Activated CD4-positive, alpha-beta T cell treated with anti-CD3 and anti-CD28 coated beads for 1 hour (primary cell): Measurements from ENCODE around the gene FST.

Experiments used
- DNase-seq: peaks from one replicate; pipeline ENCODE4 v3.0.0-alpha.2; 2020

Gene FST

DNA sequence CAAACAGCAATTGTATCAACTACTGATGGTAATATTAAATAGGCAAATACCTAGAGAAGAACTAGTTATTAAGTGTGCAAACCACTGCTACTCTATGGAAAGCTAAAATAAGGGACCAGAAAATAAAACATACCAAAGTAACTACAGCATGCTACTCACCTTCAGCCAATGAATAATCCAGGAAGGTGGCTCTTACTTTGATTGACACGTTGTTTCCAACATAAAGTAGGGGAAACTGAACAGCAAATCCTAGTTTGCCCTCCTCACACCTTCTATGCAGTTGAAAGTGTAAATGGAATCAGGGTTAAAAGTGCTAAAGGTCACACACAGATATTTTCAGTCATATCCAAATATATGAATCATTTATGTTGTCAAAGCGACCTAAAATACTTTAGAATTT lies 5.1 kb upstream of the FST start:
- no peak for DNase-seq

DNA sequence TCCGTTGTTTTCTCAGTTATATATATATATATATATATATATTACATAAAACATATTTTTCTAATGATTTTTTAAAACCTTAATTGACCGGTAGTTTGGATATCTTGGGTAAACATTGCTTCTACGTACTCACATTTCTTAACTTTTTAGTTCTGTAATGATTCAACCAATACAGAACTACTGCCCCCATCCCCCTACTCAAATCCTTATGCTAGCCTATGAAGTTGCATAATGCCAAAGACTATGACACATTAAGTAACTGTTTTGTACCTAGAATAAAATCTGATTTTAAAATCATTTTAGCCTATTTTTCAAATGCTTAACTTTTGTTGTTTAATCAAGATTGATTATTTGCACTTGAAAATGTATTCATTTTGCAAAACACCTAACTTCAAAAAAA lies 4.4 kb upstream of the FST start:
- DNase-seq = no peak

DNA sequence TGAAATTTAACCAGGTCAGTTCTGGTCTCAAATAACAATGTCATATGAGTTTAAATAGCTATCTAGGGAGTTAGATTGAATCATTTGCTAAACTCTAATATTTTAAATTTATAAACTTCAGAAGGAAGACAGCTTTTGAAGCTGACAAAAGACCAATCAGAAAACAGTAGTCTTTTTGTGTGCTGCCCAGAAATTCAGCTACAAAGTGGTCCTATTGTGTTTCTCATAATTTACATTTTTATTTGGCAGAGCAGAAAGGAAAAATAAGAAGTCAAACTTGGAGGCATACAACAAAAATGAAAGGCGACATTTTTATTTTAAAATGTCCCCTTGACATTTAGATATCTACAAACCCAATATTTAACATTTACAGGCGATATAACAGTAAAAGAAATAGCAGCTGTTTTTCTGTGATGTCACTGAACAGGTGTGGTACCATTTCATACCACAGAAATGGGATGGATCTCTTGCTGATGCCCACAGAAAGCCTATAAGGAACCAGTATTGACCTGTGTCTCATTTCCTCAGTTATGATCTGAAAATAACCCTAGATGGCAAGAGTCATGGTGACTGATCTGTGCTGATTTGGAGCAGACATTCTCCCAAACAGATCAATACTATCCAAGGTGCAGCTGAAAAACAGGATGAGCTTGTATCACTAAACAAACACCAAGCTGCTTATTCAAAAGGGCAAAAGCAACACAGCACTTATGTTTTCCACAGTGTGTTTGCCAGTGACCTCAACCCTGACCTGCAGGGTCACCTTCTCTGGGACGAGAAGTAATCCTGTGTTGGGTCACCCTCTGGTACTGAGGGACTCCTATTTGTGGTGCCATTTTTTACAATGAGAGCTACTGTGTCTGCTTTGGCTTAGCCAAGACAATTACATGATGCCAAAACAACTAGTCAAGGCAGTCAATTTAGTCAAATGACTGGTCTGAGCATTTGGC lies 3.6 kb upstream of the FST start:
- no peak for DNase-seq

DNA sequence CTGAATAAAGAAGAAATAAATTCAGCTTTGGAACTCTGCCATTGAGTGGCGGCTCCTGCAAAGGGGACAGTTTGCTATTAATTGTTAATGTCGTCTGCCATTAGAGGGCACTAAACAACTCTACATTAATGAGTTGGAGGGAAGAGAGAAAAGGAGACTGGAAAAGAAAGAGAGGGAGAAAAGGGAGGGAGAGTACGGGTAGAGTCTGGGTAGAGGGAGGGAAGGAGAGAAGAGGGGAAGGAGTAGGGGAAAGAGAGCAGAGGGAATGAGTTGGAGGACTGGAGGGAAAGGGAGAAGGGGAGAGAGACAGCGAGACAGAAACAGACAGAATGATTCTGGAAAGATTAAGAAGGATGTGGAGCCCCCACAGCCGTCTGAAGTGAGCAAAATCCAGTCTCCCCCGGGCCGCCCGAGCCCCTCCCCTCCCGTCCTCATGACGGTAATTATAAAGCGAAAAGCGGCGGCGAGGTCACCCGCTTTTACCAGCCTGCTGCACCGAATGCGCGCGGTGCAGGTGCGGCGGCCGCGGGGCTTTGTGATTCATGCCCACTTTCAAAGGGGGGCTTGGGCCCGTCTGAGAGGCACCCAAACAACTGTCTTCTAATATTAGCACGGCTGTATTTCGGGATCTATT lies 1.9 kb upstream of the FST start:
- no peak for DNase-seq

DNA sequence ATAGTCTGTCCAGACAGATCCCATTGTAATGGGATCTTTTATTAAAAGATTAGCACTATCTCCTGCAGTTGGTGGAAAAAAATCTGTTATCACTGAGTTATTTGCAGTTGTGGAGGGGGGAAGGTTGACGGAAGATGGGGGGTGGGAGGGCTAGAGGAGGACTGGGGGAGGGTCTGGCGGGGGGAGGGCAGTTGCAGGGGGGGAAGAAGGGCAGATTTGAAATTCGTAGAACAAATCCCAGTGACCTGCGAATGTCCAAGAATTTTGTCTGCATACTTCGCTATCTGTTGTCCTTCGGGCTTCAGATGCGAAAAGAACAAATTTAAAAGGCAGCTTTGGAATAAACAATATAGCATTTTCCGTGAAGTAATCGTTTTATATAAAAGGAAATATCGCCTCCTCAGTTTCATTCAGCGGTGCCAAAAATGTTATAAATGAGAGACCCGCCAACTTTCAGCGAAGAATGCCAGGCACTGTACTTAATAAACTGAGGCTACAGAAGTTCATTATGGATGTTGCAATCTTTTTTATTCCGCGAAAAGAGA lies 1.3 kb upstream of the FST start:
- DNase-seq = no peak

DNA sequence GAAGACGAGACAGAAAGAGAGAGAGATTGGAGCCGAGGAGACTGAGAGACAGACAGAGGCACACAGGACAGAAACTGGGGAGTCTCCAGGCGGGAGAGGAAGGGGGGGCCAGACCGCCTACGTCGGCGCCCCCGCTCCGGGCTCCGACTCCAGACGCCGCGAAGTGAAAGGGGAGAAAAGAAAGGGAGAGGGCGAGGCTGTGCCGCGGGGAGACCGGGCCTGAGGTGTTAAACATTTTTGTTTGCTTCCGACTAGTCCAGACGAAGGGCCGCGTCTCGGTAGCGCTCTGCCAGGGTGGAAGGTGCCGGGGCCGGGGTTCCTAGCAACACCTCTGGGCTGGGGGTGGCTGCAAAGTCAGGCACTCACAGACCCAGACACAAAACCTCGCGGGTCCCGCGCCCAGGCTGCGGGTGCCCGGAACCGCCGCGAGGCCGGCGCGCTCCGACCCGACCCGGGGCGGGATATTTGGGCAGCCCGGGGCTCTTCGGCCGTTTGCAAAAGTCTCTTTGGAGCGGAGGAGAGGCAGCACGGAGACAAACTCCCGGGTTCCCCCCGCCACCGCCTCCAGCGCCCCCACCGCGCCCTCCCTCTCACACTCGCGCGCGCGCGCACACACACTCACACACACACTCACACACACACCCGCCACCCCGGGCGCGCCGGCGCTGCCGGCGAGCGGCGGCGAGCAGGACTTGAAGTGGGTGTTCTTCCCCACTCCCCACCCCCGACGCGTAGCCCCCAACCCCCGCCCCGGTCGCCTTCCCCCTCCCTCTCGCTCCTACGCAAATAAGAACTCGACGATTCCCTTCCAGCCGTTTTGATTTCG lies 626 bp upstream of the FST start:
- DNase-seq = no peak

DNA sequence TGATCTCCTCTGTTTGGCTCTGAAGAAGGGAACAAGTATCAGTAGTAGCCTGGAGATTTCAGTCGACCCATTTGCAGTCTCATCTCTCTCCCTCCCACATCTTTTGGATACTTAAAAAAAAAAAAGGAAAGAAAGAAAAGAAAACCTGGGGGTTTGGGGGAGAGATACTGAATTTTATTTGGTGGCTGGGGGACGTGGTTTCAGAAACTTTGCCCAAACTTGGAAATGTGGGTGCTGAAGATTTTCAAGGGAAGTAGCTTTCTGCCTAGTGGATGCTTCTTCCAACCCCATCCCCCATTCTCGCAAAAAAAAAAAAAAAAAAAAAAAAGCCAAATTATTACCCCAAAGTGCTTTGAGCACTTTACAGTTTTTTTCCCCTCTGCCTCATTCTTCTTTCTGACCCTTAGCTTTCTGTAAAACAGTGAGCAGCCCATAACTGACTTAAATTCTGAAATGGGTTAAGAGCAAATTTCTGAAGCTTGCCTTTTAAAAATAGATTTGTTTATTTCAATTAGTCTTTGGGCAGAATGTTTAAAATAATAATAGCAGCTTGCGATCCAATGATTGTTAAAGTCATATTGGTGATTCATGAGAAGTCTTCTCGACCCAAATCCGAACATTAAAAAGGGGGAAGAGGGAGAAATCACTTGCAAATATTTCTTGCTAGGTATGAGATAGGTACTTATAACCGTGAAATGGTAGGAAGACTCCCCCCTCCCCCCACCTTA lies 894 bp downstream of the FST start:
- DNase-seq = no peak

DNA sequence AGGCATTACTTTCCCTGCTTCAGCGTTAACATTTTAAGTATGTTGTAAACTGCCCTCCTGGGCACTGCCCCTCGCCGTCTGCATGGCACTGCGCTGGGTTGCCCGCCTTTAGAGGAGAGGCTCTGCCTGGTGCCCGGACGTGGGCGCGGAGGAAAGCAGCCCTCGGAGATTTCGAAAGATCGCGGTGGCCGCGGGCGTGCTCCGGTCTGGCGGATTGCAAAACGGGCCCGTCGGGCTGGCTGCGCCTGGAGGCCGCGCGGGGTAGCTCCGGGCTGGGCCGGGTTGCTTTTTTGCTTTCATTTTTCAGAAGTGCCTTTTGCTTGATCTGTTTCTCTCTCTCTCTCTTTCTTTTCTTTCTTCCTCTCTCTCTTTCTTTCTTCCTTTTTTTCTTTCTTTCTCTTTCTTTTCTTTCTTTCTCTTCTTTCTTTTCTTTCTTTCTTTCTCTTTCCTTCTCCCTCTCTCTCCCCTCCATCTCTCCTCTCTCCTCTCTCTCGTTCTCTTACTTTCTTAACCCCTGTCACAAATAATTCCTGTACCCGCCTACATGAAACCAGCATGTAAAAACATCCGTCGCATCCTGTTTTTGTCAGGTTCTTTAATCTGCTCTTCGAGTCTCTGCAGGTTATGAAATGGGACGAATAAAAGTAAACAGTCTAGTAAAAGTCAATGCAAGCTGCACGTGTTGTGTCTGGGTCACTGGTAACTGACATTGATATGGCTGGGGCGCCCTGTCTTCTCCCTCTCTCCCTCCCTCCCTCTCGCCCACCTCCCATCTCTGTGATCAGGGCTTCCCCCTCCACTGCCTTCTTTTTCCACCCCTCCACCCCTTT lies 1.7 kb downstream of the FST start:
- peak; percentile 30 for DNase-seq

DNA sequence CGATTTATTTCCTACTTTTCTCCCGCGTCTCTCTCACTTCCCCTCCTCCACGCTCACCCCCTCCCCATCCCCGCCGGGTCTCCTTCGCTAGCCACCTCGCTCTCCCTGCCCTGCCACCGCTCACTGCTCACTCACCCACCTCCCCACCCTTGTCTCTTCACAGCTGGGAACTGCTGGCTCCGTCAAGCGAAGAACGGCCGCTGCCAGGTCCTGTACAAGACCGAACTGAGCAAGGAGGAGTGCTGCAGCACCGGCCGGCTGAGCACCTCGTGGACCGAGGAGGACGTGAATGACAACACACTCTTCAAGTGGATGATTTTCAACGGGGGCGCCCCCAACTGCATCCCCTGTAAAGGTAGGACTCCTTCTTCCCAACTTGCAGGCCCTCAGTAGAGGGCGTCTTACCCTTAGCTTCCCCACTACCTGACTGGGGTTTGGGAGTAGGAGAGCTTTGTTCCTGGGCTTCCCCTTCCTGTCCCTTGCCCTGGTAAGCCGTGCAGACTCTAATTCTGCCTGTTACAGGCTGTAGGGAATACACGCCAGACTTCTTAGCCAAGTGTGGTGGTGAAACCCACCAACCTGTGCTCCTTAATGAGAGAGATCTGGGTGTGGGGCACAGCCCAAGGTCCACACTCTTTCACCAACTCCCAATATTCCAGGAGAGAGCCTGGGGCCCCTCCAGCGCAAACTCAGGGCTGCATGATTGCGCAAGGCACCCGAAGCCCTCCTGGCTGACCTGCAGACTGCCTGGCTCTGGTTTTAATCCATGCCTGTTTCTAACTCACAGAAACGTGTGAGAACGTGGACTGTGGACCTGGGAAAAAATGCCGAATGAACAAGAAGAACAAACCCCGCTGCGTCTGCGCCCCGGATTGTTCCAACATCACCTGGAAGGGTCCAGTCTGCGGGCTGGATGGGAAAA lies 2.5 kb downstream of the FST start:
- peak; percentile 11 for DNase-seq

DNA sequence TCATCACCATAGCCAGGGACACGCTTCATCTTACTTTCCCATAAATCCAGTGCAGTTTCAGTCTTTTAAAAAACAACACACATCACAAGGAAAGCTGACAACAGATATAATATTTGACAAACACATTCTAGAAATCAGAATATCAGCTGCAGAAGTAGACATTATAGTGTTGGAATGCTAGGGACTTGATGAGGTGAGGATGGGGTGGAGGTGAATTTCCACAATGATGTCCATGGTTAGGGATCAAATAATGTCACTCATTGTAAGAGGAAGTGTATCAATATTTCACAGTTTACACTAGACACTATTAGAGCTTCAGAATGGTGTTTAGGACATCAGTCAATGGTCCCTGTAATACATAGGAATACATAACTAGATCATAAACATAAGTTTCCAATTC lies 7.0 kb downstream of the FST start:
- no peak for DNase-seq

DNA sequence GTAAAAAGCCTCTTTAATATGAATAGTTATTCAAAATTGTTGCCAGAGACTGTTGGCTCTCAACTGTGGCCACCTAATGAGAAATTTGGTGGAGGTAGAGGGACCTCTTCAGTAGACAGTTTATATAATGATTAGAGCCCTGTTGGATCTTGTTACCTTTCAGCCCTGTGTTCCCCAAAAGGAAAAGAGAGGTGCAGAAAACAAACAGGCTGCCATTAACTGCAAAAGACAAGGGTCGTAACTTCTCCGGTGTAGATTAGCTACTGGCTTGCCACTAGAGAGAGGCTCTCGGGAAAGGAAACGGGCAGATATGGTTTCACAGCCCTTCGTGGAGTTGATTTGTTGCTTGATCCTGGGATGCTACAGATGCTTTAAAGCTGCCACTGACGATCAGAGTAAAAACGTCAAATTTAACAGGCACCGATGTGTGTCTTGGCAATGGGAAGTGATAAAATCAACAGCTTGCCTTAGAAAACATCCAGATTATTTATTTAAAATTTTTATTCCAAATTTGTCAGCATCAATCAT lies 7.8 kb downstream of the FST start:
- DNase-seq = no peak

DNA sequence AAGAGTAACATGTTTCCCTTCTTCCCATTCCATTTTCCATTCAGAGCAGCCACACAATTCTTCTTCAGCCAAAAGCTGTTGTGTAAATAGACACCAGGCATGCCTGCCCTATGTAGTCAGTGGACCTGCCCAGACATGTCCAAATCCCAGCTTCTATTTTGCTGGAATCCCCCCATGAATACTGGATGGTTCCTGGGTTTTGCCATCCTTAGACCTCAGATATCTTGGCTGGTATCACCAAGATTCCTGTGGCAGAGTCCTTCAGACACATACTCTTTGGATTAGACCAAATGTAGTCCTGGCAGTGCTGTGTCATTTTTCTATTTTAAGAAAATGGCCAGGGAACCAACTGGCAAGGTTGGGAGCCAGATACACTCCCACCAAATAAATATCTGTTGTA lies 10.3 kb downstream of the FST start:
- no peak for DNase-seq

DNA sequence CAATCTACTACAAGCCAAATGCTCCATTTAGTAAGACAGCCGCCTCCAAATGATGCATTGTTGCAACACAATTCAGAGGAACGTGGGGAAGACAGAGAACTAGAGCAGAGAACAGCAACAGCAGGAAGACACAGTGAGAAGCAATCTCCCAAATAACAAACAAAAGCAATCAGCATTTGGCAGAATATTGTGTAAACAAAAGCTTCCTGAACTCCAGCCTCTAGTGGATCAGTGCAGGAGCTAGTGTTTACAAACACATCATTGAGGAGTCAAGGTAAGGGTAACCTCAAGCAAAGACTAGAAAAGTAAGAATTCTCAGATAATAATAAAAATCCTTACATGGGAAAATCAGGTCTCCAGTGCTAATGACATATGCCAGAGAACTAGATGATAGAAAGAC lies 20.6 kb downstream of the FST start:
- DNase-seq = no peak

DNA sequence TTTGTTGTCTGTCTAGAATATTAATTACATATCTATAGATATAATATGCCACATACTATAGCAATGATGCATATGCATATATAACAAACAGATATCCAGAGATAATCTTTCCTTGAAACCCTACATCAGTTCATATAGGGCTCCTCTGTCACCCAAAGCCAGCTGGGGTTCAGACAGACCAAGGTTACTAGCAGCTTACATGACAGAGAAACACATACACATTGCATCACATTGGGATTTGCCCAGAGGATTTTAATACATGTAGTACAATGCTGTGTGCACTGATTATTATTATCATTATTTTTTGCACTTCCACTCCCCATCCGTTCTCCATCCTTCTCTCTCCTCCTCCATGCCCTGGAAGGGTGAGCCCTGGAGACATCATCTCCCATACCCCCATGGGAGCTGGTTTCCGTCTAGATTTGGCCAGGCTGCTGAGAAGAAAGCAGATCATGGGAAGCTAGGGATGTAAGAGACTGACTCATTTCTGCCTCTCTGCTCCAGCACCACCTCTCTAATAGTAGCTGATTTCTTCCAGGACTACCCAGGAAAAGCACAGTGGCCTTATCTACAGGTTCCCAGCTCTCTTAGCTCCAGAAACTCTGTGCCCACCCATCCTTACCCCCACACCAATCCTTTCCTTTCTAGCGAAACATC lies 23.3 kb downstream of the FST start:
- no peak for DNase-seq

DNA sequence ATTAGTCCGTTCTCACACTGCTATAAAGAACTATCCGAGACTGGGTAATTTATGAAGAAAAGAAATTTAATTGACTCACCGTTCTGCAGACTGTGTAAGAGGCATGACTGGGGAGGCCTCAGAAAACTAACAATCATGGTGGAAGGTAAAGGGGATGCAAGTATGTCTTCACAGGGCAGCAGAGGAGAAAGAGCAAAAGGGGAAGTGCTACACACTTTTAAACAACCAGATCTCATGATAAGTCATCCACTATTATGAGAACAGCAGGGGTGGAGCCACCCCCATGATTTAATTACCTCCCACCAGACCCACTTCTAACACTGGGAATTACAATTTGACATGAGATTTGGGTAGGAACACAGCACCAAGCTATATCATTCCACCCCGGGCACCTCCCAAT lies 26.6 kb downstream of the FST start:
- DNase-seq = no peak

DNA sequence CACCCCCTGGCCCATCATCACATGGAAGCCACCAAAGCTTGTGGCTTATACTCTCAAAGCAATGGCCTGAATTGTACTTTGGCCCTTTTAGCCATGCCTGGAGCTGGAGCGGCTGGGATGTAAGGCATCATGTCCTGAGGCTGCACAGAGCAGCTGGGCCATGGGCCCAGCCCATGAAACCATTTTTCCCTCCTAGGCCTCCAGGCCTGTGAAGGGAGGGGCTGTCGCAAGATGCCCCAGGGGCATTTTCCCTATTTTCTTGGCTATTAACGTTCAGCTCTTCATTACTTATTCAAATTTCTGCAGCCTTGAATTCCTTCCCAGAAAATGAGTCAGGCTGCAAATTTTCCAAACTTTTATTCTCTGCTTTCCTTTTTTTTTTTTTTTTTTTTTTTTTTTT lies 27.7 kb downstream of the FST start:
- no peak for DNase-seq

DNA sequence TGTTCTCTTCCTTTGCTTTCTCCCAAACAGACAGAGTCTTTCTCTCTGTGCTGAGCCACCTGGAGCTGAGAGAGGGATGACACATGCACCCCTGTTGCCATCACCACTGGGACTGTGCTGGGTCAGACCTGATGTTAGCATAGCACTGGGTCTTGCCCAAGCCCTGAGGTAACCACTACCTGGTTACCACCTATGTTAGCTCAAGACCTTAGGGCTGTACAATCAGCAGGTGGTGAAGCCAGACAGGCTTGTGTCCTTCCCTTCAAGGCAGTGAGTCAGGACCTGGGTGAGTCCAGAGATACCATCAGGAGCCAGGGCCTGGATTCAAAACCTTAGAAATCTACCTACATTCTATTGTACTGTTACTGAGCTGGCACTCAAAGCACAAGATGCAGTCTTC lies 32.1 kb downstream of the FST start:
- DNase-seq = no peak

DNA sequence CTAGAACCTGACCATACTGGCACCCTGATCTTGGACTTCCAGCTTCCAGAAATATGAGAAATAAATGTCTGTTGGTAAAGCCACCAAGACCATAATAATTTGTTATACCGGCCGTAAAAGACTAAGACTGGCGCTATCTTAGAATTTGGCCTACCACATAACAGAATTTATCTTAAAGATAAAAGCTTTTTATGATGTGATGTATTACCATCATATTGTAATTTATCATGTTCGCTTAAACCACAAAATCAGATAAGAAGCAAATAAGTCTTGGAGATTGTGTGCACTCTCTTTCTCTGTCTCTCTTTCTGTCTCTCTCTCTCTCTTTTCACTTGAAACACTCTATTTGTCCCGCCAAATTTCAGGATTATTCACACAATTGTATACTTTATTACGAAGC lies 35.6 kb downstream of the FST start:
- DNase-seq = no peak

DNA sequence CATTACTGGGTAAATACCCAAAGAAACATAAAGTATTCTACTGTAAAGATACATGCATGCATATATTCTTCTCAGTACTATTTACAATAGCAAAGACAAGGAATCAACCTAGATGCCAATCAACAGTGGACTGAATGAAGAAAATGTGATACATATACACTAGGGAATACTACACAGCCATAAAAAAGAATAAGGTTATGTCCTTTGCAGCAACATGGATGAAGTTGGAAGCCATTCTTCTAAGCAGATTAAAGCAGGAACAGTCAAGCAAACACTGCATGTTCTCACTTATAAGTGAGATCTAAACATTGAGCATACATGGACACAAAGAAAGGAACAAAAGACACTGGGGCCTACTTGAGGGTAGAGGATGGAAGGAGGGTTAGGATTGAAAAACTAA lies 40.4 kb downstream of the FST start:
- DNase-seq = no peak
